Liver (tissue), 9 donors: Measurements from ENCODE around the gene HRH1. TPM values are rescaled to one million over a fixed set of nuclear protein-coding genes. Genes with fewer than 3 reads are reported as not detected.

Experiments
- DNase-seq: peaks from one replicate; pipeline ENCODE4 v3.0.0-alpha.2; 2017; ENCODE audit warnings: low spot score
- H3K27ac ChIP-seq, 2 donors: one replicate each; pipeline ENCODE4 v1.7.0; 2013; ENCODE audit warnings: inconsistent platforms in 2 of 2, low read length in 2 of 2, control low read depth in 1 of 2, low read depth in 1 of 2, mild to moderate bottlenecking in 1 of 2
- H3K27me3 ChIP-seq, 4 donors: one replicate each; pipeline versions ENCODE4 v1.6.1 to v1.7.0; 2013; ENCODE audit warnings: low read length in 3 of 4, inconsistent platforms in 1 of 4, mild to moderate bottlenecking in 1 of 4, moderate library complexity in 1 of 4; ENCODE audit not compliant: control insufficient read depth in 4 of 4, insufficient read depth in 4 of 4
- H3K36me3 ChIP-seq, 4 donors: one replicate each; pipeline versions ENCODE4 v1.6.1 to v1.7.0; 2013; ENCODE audit warnings: low read length in 3 of 4, mild to moderate bottlenecking in 3 of 4, low read depth in 1 of 4, moderate library complexity in 1 of 4; ENCODE audit not compliant: control insufficient read depth in 4 of 4, insufficient read depth in 3 of 4
- H3K4me1 ChIP-seq, 4 donors: one replicate each; pipeline versions ENCODE4 v1.6.1 to v1.7.0; 2013; ENCODE audit warnings: low read length in 3 of 4, mild to moderate bottlenecking in 3 of 4, moderate library complexity in 1 of 4; ENCODE audit not compliant: control insufficient read depth in 4 of 4, insufficient read depth in 4 of 4
- H3K4me3 ChIP-seq, 3 donors: one replicate each; pipeline versions ENCODE4 v1.6.1 to v1.7.0; 2013; ENCODE audit warnings: low read length in 3 of 3, control low read depth in 1 of 3, low read depth in 1 of 3, mild to moderate bottlenecking in 1 of 3
- H3K9ac ChIP-seq, 2 donors: one replicate each; pipeline ENCODE4 v1.7.0; 2013; ENCODE audit warnings: low read length in 2 of 2, mild to moderate bottlenecking in 2 of 2, moderate library complexity in 2 of 2, control low read depth in 1 of 2, low read depth in 1 of 2
- H3K9me3 ChIP-seq, 4 donors: one replicate each; pipeline versions ENCODE4 v1.6.1 to v1.7.0; 2013; ENCODE audit warnings: low read length in 3 of 4; ENCODE audit not compliant: control insufficient read depth in 4 of 4
- EGR1 ChIP-seq, 2 donors: IDR thresholded peaks; 2 replicates each; pipeline ENCODE4 v1.6.1; 2016 to 2018; ENCODE audit warnings: antibody characterized with exemption in 2 of 2, low read depth in 2 of 2
- FOXA1 ChIP-seq: IDR thresholded peaks from 2 replicates; pipeline ENCODE4 v1.6.1; 2016; ENCODE audit warnings: antibody characterized with exemption
- FOXA2 ChIP-seq: IDR thresholded peaks from 2 replicates; pipeline ENCODE4 v1.6.1; 2016; ENCODE audit warnings: antibody characterized with exemption
- HNF4A ChIP-seq, 2 donors: conservative IDR thresholded peaks; 2 replicates each; pipeline ENCODE4 v1.6.1; 2016; ENCODE audit warnings: antibody characterized with exemption in 2 of 2, mild to moderate bottlenecking in 2 of 2
- HNF4G ChIP-seq: IDR thresholded peaks from 2 replicates; pipeline ENCODE4 v1.6.1; 2016; ENCODE audit warnings: antibody characterized with exemption
- JUND ChIP-seq, 2 donors: IDR thresholded peaks; 2 replicates each; pipeline ENCODE4 v1.6.1; 2016; ENCODE audit warnings: antibody characterized with exemption in 2 of 2
- NR2F2 ChIP-seq: IDR thresholded peaks from 2 replicates; pipeline ENCODE4 v1.6.1; 2016; ENCODE audit warnings: antibody characterized with exemption
- RAD21 ChIP-seq, 2 donors: IDR thresholded peaks; 2 replicates each; pipeline ENCODE4 v1.6.1; 2016; ENCODE audit warnings: antibody characterized with exemption in 2 of 2, mild to moderate bottlenecking in 2 of 2
- RXRA ChIP-seq, 2 donors: IDR thresholded peaks; 2 replicates each; pipeline ENCODE4 v1.6.1; 2017 to 2018; ENCODE audit warnings: antibody characterized with exemption in 2 of 2, mild to moderate bottlenecking in 1 of 2
- SP1 ChIP-seq: IDR thresholded peaks from 2 replicates; pipeline ENCODE4 v1.6.1; 2018; ENCODE audit warnings: antibody characterized with exemption, mild to moderate bottlenecking
- TAF1 ChIP-seq: conservative IDR thresholded peaks from 2 replicates; pipeline ENCODE4 v1.6.1; 2016; ENCODE audit warnings: antibody characterized with exemption, mild to moderate bottlenecking
- YY1 ChIP-seq: IDR thresholded peaks from 2 replicates; pipeline ENCODE4 v1.6.1; 2016; ENCODE audit warnings: antibody characterized with exemption, mild to moderate bottlenecking
- WGBS: extraction: QIAGEN DNeasy Blood & Tissue Kit; methylation state at CpG from one replicate; pipeline ENCODE4 v1.1.7; 2013; 5-methylcytosine and 5-hydroxymethylcytosine counted together
- polyA plus RNA-seq, 2 donors: library from polyadenylated mRNA; stranded (reverse) in 1 of 2; unstranded in 1 of 2; fragments of 200-250 nt in 1 of 2; fragments of >200 nt in 1 of 2; fragmentation: Nextera tagmentation in 1 of 2; extraction: Ambion mirVana in 1 of 2; gene quantifications; one replicate each; pipeline versions ENCODE4 v1.2.1 to v1.2.3, GENCODE V29; 2013 to 2015
- total RNA-seq, 2 donors: library from RNA; depleted of rRNA; stranded (reverse); fragments of >200 nt; gene quantifications; one replicate each; pipeline ENCODE4 v1.2.3, GENCODE V29; 2014
- TF ChIP-seq, protein P1 (sequence below): IDR thresholded peaks from 2 replicates; pipeline ENCODE4 v1.6.1; 2016; ENCODE audit warnings: antibody characterized with exemption
- TF ChIP-seq, protein P2 (sequence below): IDR thresholded peaks from 2 replicates; pipeline ENCODE4 v1.6.1; 2016; ENCODE audit warnings: antibody characterized with exemption, mild to moderate bottlenecking
- TF ChIP-seq, protein P3 (sequence below): fragments of 150-350 bp; IDR thresholded peaks from 2 replicates; pipeline ENCODE4 v1.5.1; 2017; ENCODE audit warnings: improper control_type of control experiment, low read depth, low read length; ENCODE audit not compliant: missing input control
- TF ChIP-seq, protein P4 (sequence below): IDR thresholded peaks from 2 replicates; pipeline ENCODE4 v1.6.1; 2016; ENCODE audit warnings: antibody characterized with exemption
- TF ChIP-seq, protein P5 (sequence below): IDR thresholded peaks from 2 replicates; pipeline ENCODE4 v1.6.1; 2016; ENCODE audit warnings: antibody characterized with exemption
- donor health status: healthy.
- donor health status: healthy.
- donor health status: healthy.
- donor health status: healthy.
- donor health status: healthy.

The HRH1 gene
- total and polyA plus RNA-seq, 4 donors: 0.07 to 1.3 (median 0.31) TPM

DNA sequence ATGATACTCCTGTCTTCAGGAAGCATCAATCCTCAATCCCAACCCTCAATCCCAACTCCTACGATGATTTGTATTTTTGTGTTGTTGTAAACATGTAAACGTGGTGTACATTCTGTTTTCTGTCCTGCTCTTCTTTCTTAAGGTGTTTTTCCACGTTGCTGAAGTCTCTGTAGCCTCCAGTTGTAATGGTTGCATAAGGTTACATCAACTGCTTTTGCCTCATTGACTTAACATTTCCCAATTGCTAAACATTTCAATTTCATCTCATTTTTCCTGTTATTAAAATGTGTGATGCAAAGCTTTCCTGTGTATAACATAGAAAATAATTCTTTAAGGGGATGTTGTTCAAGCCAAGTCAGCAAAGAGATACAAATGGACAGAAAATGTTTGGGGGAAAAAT, 33.4 kb downstream of the HRH1 start:
- H3K4me1 ChIP-seq: no peaks in the 10 kb centered on the region
- no peak overlapping the region for H3K27ac ChIP-seq
- no peak overlapping the region for H3K9ac ChIP-seq
- no peaks in the 10 kb centered on the region for H3K9me3 ChIP-seq
- WGBS: 43% methylated on average over 3 of the region's 3 CpGs
- no peak for DNase-seq
- H3K36me3 ChIP-seq: no peaks in the 10 kb centered on the region
- no peak for TF ChIP-seq HNF4A (conservative IDR thresholded peaks at IDR 0.05)
- no peak for TF ChIP-seq HNF4G
- TF ChIP-seq FOXA2: no peak
- TF ChIP-seq, protein P1, sequence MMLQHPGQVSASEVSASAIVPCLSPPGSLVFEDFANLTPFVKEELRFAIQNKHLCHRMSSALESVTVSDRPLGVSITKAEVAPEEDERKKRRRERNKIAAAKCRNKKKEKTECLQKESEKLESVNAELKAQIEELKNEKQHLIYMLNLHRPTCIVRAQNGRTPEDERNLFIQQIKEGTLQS: no peak
- no peak for TF ChIP-seq RAD21 (IDR thresholded peaks at IDR 0.05)
- no peak for TF ChIP-seq YY1
- no peak for TF ChIP-seq RXRA (IDR thresholded peaks at IDR 0.05)
- TF ChIP-seq NR2F2: no peak
- TF ChIP-seq, protein P2, sequence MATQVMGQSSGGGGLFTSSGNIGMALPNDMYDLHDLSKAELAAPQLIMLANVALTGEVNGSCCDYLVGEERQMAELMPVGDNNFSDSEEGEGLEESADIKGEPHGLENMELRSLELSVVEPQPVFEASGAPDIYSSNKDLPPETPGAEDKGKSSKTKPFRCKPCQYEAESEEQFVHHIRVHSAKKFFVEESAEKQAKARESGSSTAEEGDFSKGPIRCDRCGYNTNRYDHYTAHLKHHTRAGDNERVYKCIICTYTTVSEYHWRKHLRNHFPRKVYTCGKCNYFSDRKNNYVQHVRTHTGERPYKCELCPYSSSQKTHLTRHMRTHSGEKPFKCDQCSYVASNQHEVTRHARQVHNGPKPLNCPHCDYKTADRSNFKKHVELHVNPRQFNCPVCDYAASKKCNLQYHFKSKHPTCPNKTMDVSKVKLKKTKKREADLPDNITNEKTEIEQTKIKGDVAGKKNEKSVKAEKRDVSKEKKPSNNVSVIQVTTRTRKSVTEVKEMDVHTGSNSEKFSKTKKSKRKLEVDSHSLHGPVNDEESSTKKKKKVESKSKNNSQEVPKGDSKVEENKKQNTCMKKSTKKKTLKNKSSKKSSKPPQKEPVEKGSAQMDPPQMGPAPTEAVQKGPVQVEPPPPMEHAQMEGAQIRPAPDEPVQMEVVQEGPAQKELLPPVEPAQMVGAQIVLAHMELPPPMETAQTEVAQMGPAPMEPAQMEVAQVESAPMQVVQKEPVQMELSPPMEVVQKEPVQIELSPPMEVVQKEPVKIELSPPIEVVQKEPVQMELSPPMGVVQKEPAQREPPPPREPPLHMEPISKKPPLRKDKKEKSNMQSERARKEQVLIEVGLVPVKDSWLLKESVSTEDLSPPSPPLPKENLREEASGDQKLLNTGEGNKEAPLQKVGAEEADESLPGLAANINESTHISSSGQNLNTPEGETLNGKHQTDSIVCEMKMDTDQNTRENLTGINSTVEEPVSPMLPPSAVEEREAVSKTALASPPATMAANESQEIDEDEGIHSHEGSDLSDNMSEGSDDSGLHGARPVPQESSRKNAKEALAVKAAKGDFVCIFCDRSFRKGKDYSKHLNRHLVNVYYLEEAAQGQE: no peak
- no peak for TF ChIP-seq JUND (IDR thresholded peaks at IDR 0.05)
- H3K27me3 ChIP-seq: peaks cover 0 to 4% (median 1%) of the 10 kb centered on the region in 4 donors
- no peak overlapping the region for H3K4me3 ChIP-seq

DNA sequence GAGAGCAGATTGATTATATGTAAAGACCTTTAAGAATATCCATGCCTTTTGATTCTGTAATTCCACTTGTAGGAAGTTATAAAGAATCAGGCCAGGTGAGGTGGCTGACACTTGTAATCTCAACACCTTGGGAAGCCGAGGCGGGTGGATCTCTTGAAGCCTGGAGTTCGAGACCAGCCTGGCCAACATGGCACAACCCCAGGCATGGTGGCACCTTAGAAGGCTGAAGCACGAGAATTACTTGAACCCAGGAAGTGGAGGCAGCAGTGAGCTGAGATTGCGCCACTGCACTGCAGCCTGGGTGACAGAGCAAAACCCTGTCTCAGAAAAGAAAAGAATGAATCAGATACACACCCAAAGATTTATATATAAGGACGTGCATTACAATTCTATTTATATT, 33.9 kb downstream of the HRH1 start:
- Histone ChIP-seq H3K9me3 (peaks cover 0 to under 1% (median 0%) of the 10 kb centered on the region in 4 donors), H3K9ac (no peak overlapping the region), H3K27ac (no peak overlapping the region), H3K4me1 (no peaks in the 10 kb centered on the region), H3K36me3 (no peaks in the 10 kb centered on the region), H3K4me3 (no peak overlapping the region), H3K27me3 (peaks cover 0 to 4% (median 1%) of the 10 kb centered on the region in 4 donors)
- 75% methylated on average over 6 of the region's 6 CpGs for WGBS
- no peak for TF ChIP-seq RAD21 (IDR thresholded peaks at IDR 0.05)
- TF ChIP-seq, protein P3, sequence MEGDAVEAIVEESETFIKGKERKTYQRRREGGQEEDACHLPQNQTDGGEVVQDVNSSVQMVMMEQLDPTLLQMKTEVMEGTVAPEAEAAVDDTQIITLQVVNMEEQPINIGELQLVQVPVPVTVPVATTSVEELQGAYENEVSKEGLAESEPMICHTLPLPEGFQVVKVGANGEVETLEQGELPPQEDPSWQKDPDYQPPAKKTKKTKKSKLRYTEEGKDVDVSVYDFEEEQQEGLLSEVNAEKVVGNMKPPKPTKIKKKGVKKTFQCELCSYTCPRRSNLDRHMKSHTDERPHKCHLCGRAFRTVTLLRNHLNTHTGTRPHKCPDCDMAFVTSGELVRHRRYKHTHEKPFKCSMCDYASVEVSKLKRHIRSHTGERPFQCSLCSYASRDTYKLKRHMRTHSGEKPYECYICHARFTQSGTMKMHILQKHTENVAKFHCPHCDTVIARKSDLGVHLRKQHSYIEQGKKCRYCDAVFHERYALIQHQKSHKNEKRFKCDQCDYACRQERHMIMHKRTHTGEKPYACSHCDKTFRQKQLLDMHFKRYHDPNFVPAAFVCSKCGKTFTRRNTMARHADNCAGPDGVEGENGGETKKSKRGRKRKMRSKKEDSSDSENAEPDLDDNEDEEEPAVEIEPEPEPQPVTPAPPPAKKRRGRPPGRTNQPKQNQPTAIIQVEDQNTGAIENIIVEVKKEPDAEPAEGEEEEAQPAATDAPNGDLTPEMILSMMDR: no peak
- TF ChIP-seq HNF4A (conservative IDR thresholded peaks at IDR 0.05): no peak
- TF ChIP-seq, protein P4, sequence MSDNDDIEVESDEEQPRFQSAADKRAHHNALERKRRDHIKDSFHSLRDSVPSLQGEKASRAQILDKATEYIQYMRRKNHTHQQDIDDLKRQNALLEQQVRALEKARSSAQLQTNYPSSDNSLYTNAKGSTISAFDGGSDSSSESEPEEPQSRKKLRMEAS: no peak
- no peak for TF ChIP-seq SP1
- TF ChIP-seq EGR1 (IDR thresholded peaks at IDR 0.05; ENCODE audit: low read depth in 2 of 2): no peak
- TF ChIP-seq, protein P5, sequence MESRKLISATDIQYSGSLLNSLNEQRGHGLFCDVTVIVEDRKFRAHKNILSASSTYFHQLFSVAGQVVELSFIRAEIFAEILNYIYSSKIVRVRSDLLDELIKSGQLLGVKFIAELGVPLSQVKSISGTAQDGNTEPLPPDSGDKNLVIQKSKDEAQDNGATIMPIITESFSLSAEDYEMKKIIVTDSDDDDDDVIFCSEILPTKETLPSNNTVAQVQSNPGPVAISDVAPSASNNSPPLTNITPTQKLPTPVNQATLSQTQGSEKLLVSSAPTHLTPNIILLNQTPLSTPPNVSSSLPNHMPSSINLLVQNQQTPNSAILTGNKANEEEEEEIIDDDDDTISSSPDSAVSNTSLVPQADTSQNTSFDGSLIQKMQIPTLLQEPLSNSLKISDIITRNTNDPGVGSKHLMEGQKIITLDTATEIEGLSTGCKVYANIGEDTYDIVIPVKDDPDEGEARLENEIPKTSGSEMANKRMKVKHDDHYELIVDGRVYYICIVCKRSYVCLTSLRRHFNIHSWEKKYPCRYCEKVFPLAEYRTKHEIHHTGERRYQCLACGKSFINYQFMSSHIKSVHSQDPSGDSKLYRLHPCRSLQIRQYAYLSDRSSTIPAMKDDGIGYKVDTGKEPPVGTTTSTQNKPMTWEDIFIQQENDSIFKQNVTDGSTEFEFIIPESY: no peak
- TF ChIP-seq FOXA1: no peak
- no peak for TF ChIP-seq YY1
- TF ChIP-seq JUND (IDR thresholded peaks at IDR 0.05): no peak
- TF ChIP-seq, protein P1: no peak
- TF ChIP-seq FOXA2: no peak
- no peak for TF ChIP-seq HNF4G
- TF ChIP-seq TAF1: no peak
- TF ChIP-seq RXRA (IDR thresholded peaks at IDR 0.05): no peak
- no peak for TF ChIP-seq NR2F2
- no peak for DNase-seq
